HG03460 (cell line): ENCODE measurements around the gene C15orf39.
"Not testable (repeated sequence)": the region's sequence is repeated elsewhere in the genome, so short reads cannot be mapped to it uniquely, and the experiment has no call there.

Experiments used
- ATAC-seq: cut with Tn5 transposase; IDR thresholded peaks from one replicate; pipeline ENCODE4 v1.9.1; 2021; ENCODE audit not compliant: unreplicated experiment

C15orf39 gene

DNA sequence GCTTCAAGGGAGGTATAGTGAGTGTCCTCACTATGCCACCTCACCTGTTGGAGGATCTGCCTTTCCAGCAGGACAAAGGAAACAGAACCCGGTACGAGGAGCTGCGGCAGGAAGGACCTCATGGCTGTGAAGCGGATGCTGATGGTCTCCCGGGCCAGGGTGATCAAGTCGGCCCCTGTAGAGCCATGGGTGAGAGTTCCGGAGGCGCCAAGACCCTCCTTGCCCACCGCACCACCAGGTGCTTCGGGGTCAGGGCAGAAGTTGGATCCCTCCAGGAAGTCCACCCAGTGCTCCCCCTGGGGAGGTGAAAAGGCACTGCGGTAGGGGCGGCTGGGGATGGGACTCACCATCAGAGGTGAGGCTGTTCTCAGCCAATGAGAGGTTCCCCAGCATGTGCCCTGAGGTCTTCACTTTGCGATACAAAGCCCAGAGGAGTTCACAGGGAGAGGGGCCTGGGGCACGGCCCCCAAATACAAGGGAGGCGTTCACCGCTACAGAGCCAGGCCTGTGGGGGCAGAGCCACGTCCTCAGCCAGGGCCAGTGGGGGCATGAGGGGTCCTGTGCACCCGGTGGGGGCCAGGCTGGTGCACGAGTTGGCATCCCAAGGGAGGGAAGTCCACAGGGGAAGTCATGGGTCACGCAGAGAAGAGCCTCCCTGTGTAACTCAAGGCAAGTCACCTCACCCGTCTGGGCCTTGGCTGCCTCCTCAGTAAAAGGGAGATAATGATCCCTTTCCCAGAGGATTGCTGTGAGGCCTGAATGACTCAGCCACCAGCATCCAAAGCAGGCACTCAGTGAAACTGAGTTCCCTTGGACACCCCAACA lies 27.7 kb downstream of the C15orf39 start:
- ATAC-seq: no peak

DNA sequence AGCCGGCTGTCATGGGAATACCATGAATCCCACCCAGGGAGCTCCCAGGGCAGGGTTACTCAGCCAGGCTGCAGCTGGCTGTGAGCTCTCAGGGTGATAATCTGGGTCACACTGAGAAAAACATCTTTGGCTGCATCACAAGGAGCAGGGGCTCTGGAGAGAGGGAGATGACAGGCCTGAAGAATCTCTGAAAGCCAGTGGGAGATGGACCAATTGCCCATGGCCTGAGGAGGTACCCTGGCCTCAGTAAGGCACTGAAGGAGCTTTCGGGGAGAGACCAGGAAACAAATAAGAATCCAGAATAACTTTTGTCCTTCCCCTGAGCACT lies 28.3 kb downstream of the C15orf39 start:
- ATAC-seq: no peak

DNA sequence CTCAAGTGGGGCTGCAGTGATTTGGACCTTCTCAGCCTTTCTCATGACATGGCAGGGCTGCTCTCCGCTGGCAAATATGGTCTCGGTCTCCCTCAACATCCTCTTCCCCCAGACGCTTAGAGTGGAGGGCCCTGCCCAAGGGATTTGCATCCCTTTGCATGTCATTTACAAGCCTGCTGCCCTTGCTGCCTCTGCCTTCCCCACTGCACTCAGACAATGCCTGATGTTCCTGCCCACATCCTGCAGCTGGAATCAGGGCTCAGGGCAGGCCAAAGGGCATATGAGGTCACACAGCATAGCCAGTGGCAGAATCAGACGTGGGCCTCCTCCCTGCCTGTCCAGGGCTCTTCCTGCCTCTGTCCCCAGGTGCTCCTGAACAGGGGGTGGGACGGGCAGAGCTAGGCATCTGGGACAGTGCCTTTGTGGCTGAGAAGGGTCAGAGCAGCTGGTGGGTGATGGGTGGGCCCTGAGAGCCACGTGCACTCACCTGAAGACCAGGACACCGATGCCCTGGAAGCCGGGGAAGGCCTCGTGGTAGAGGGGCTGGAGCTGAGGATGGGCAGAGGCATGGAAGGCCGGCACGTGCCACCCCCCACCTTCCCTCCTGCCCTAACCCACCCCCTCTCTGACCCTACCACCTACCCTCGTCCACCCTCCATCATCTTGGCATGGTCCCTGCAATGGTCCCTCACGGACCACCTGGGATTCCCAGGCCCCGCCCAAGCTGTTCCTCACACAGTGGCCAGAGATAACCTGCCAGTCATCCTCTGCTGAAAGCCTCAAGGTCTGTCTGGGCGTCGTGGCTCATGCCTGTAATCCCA lies 29.1 kb downstream of the C15orf39 start:
- no peak for ATAC-seq

DNA sequence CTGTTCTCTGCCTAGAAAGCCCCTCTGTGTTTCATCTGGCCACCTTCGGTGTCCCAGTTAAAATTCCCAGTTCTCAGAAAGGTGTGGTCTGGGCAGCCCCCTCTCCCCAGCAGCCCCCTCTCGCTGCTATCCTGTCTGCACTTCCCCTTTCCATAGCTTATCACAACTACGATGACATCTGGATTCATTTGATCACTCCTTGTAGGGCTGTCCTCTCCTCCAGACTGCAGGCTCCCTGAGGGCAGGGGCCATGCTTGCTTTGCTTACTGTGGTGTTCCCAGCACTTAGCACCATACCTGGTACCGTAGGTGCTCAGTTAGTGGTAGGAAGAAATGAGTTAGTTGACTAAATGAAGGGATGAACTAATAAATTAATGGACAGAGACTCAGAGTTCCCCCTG lies 30.2 kb downstream of the C15orf39 start:
- no peak for ATAC-seq

DNA sequence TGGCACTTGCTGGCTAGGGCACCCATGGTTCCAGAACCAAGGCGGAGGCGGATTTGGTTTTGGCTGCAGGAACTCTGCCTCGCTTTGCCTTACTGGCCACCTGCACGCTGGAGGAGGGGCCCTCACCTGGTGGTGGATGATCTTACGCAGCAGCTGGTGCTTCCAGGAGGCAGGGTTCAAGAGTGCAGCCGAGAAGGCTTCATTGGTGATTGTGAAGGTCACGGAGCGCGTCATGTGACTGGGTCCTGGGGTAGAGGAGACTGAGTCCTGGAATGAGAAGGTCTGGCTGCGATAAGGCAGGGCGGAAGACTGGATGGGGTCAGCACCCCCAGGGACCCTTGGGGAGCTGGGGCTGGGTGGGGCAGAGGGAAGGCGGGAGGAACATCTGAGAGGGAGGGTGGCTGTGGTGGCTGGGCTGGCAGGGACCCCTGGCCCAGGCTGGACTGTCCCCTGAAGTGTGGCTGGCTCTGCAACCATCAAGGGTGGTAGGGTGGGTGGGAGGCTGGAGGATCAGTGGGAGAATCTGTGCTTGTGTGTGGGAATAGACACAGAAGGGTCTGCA lies 30.7 kb downstream of the C15orf39 start:
- no peak for ATAC-seq

DNA sequence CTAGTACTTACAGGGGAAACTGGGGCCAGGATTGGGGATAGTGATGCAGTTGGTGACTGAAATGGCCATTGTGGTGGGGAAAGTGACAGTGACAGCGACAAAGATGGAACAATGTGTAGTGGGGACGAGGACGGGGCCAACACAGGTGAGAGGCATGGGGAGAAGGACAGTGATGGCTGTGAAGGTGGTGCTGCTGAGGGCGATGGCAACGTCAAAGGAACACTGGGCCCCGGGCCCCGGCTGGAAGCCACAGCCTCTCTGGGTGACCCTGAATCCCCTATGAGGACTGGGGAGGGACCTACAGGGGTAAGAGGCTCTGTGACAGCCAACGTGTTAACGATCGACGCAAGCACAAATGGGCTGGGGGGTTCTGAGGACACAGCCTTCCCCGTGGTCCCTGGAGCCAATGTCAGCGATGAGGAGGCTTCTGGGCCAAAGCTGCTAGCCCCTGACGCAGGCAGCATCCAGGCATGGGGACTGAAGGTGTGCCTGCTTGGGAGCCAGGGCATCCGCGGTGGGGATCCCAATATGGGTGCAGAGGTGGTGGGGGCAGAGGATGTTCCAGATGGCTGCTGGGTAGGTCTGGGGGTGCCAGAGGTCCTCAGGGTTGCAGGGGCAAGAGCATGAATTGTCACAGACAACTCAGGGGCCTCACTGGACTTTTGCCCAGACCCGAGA lies 31.3 kb downstream of the C15orf39 start:
- no peak for ATAC-seq

DNA sequence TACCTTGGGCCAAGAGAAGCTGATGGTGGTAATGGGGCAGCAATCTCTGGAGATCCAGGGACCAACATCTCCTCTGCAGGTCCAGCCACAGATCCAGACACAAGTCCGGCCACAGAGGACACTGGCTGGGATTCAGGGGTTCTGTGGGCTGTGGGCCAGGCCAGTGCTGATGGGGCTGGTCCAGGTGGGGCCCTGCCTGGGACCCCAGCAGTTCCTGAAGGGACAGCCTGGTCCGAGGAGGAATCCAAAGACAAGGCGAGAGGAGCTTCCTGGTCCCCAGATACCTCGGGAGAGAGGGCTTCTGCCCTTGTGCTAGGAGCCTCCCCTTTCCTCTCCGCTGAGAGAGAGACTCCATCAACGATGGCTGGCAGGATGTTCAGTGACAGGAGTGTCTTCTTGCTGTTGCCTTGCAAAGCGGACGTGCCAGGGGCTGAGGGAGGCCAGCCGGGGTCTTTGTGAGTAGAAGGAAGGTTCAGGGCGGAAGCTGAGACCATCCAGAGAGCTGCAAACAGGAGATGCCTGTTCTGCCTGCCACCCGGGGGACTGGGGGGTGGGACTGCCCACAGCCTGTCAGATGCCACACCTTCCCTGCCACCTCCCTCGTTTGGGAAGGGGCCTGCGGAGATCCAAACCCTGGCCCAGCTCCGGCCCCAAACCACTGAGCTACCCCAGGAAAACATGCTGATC lies 32.0 kb downstream of the C15orf39 start:
- no peak for ATAC-seq

DNA sequence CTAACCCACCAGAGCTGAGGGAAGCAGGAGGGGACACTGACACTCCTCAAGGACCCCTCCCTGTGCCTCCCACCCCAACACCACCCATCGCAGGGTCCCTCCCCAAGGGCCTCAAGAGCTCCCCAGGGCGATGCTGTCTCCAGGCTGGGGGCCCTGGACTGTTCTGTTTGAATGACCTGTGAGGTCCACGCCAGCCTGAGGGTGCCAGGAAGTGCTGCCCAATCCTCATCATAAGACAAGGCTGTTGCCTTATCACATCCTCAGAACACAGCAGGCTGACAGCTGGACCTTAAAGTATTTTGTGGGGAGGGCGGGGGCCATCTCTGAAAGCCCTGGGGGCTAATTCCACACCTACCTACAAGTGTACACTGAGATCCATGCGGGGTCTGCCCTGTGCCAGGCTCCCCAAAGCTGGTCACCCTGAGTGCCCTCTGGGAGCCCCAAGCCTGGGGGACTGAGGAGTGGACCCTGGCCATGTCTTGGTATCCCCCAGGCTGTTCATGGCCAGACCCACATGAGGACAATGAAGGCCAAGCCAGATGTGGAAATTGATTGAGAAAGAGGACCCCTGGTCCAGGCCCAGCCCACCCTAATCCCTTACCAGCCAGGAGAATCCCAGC lies 32.6 kb downstream of the C15orf39 start:
- ATAC-seq: no peak

DNA sequence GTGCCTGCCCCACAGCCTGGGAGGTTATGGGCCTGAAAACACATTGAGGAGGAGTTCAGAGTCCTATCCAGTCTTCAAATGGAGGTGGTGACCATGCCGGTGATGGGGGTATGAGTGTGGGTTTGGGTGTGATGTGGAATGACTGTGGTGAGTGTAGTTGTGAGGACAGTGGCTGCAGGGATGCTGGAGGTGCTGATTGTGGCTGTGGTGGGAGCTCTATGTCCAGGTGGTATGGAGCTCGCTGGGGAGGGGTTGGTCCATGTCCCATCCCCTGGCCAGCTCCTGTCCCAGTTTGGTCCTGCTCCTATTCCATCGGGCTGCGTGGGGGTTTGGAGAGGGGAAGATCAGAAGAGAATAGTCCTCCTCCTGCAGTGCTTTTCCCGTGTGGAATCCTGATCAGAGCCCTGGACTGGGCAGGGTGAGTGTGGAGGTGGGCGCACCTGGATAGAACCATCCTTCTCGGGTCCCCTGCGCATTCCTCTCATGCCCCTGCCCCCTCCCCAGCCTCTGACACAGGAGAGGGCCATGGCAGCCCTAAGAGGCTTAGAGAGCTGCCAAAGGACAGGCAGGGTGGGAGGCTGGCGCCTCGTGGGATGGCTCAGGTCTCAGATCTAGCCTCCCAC lies 33.5 kb downstream of the C15orf39 start:
- ATAC-seq: no peak

DNA sequence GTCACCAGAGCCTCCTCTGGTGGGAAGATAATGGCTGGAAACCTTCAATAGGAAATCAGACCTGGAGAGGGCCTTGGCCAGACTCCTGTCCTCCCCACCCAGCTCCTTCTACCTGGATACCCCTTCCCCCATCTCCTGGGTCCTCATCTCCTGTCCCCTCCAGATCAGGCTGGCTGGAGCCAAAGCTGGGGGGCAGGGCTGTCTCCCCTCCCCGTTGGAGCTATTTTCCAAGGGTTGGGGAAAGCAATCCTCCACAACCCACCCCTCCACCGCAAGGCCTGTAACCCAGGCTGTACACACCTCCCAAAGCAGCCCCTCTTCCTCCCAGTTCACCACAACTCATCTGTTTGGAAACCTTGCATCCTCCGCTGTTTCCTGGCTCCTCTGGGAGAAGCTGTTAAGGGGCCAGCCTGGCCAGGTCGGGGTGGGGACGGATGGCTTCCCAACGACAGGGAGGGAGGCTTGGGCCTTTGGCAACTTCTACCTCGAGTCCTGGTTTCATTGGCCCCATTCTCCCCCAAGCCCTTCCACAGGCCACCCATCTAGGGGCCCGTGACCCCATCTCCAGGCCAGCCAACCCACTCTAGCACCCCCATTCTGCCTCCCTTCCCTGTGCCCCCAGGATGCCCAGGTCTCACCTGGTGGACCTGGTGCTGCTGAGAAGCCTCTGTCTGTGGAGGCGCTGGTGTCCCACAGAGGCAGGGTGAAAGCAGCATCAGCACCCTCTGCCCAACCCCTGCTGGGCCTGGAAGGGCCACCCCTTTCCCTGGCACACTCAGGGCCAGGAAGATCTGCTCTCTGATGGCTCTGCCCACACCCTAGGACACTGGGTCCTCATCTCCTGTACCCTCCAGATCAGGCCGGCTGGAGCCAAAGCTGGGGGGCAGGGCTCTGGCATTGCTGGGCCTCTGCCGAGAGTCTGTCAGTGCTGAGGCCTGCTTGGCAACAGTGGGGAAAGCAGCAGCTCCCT lies 34.4 kb downstream of the C15orf39 start:
- no peak for ATAC-seq

DNA sequence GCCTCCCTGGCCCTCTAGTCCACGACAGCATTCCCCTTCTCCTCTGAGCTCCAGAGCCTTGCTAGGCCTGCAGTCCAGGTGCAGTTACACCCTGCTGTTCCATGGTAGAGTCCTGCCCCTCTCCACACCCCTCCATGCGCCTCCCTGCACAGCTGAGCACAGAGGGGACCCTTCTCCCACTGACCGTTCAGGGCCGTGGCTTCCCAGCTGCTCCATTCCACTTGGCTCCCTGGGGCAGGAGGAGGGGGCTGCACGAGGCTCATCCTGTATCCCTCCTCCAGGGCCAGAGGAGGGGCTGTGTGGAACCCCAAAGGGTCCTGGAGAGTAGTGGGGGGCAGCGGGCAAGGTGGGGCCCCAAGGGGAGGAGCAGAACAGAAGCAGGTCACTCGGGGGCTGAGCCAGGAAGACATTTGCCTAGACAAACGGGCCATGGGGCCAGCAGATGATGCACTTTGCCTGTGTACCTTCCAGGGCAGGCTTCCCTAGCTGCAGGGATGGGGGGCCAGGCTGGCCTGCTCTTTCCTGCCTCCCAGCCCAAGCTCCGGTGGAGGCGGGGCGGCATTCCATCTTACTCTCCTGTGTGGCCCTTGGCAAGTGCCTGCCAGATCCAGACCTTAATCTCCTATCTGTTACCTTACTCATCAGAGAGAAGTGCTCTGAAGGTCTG lies 35.8 kb downstream of the C15orf39 start:
- no peak for ATAC-seq

DNA sequence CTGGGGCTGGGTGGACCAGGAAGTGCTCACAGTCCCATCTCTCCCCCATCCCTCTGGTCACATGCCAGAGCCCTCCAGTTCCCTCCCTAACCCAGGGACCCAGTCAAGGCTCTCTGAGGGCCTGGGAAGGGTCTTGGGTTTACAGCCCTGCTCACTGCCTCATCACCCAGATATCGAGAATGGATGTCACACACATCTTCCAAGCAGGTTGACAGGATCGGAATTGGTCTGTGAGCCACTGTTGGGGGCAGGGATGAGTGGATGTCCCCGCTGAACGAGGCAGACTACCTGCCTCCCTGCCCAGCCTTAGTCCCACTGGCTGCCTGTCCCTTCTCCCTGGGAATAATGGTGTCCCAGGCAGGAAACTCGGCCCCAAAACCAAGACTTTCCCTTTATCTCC lies 36.5 kb downstream of the C15orf39 start:
- no peak for ATAC-seq

DNA sequence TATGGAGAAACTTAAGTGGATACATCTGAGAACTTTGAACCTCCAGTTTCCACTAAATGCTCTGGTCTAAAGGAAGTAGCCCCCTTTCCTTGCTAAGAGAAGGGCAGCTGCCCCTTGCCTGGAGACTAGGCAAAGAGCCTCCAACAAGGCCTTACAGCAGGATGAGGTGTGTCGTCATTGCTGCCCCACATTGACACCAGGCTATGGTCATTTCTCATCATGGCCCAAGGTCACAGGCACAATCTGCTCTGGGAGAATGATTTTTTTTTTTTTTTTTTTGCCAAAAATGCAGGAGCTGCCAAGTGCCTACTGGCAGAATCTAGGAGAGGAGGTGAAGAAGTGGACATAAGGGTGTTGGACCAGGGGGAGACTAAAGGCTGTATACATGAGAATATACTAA lies 44.1 kb downstream of the C15orf39 start:
- not testable (repeated sequence) for ATAC-seq

DNA sequence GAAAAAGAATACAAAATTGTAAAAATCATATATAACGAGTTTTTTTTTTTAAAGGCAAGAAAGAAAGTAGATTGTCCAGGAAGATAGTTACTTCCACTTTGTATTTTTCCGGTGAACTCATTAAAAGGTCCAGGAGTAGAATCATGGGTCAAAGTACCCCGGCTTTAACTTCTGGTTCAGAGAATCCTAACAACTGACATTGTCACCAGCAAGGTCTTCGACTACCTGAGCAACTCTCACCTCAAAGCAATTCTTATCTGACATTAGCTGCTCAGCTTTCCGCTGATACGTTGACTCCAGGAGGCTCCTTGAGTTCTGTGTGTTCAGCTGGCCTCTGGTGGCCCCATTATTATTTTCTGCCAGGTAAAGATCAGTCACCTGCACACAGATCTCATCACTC lies 47.3 kb downstream of the C15orf39 start:
- not testable (repeated sequence) for ATAC-seq

DNA sequence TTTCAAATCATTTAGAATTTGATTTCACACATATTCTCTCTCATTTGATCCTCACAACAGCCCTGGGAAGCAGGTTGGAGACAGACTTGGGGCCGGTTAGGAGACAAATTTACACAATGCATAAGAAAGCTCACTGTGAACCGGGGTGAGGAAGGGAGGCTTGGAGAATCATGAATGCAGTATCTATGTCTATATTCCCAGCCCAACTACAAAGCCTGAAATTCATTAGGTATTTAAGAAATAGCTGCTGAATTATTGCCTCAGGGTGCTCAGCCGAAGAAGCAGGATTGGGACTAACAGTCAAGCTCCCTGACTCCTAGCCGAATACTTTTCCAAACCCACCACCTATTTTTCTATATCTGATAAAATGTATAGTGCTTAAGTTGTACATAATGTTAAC lies 48.0 kb downstream of the C15orf39 start:
- no peak for ATAC-seq

DNA sequence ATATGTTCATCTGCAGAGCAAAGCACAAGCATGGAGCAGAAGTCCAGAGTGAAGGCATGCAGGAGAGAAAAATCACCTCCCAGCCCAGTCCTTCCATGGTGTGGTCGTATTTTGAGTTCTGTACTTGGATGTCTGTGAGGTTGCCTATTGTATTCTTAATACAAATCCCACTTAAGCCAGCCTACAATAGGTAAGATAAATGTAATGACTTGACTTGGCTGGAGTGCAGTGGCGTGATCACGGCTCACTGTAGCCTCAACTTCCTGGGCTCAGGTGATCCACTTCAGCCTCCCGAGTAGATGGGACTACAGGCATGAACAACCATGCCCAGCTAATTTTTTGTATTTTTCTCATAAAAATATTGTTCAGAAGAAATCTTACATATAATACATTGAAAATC lies 49.7 kb downstream of the C15orf39 start:
- ATAC-seq: not testable (repeated sequence)

DNA sequence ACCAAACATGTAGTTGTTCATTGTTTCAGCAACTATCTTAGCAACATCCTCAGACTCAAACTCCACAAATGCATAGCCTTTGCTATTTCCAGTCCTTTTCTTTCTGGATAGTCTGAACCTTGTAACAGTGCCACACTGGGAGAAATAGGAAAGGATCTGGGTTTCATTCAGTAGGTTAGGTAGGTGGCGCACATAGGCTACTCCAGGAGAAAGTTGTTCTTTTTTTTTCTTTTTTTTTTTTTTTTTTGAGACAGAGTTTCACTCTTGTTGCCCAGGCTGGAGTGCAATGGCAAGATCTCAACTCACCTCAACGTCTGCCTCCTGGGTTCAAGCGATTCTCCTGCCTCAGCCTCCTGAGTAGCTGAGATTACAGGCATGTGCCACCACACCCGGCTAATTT lies 50.6 kb downstream of the C15orf39 start:
- ATAC-seq: not testable (repeated sequence)

DNA sequence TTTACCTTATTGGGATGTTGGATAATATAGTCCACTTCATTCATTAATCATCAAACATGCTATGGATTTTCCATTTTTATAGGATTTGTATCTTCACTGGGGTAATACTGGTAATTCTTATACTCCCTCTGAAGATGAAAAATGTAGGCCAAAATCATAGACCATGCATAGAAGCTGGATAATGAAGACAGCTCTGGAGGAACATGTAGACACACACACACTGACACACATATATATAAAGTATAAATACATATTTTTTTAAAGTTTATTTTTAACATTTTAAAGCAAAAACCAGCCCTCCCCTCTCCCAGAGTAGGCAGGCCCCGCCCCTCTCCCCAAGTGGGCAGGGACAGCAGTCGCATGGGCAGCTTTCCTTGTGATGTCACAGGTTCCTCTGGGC lies 56.4 kb downstream of the C15orf39 start, which contains the start of gene GOLGA6C:
GOLGA6C (plus strand) TSS at position 301 of the 400 bp plus-strand sequence. CDS start 265 bp downstream, outside the sequence.
- not testable (repeated sequence) for ATAC-seq
